ENCODE results near the gene NT5E.

DNA sequence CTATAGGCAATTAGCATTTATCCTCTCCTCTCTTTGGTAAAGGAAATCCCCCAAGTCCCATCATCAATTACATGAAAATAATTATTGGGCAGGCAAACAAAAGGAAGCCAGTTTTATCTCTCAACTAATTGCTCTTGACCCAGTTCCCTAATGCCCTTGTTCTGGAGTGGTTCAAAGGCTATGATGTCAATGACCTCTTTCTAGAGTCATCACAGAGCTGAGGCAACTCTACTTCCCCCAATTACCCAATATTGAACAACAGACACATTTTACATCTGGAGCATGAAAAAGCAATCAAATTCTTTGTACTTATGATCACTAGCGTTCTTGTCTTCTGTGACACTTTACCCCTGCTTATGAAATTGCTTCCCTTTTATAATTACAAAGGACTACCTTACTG is 43.5 kb downstream of the NT5E start:
- TF ChIP-seq, protein P1, sequence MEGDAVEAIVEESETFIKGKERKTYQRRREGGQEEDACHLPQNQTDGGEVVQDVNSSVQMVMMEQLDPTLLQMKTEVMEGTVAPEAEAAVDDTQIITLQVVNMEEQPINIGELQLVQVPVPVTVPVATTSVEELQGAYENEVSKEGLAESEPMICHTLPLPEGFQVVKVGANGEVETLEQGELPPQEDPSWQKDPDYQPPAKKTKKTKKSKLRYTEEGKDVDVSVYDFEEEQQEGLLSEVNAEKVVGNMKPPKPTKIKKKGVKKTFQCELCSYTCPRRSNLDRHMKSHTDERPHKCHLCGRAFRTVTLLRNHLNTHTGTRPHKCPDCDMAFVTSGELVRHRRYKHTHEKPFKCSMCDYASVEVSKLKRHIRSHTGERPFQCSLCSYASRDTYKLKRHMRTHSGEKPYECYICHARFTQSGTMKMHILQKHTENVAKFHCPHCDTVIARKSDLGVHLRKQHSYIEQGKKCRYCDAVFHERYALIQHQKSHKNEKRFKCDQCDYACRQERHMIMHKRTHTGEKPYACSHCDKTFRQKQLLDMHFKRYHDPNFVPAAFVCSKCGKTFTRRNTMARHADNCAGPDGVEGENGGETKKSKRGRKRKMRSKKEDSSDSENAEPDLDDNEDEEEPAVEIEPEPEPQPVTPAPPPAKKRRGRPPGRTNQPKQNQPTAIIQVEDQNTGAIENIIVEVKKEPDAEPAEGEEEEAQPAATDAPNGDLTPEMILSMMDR (conservative IDR thresholded peaks at IDR 0.05; ENCODE audit: low read depth in 2 of 2), result no peak
- no peak for TF ChIP-seq STAT1 (IDR thresholded peaks at IDR 0.05; ENCODE audit: unreplicated experiment)
- no peak for TF ChIP-seq EZH2 (IDR thresholded peaks at IDR 0.05; ENCODE audit: low read depth, unreplicated experiment)
